GM23338 (cell line): ENCODE measurements around the gene TNFSF10. TPM values are rescaled to one million over a fixed set of nuclear protein-coding genes. Genes with fewer than 3 reads are reported as not detected.

ENCODE experiments used
- ATAC-seq: fragments of 200-7000 bp; cut with Tn5 transposase; 3 replicates; pipeline ENCODE4 v1.9.1; 2020
- DNase-seq: peaks from one replicate; pipeline ENCODE4 v3.0.0-alpha.2; 2015; ENCODE audit warnings: low spot score
- H2AFZ ChIP-seq: fragments of 200-600 bp; sonication (generic); 2 replicates; pipeline ENCODE4 v1.8.0; 2016; ENCODE audit warnings: antibody characterized with exemption, mild to moderate bottlenecking, moderate library complexity
- H3F3A ChIP-seq: fragments of 200-600 bp; sonication (generic); replicated peaks from 2 replicates; pipeline ENCODE4 v1.8.0; 2017; ENCODE audit warnings: antibody characterized with exemption, mixed run types, low read depth
- H3K27ac ChIP-seq: fragments of 200-600 bp; sonication (generic); 2 replicates; pipeline ENCODE4 v1.6.1; 2016; ENCODE audit warnings: low read depth
- H3K27me3 ChIP-seq: fragments of 200-600 bp; sonication (generic); 2 replicates; pipeline ENCODE4 v1.8.0; 2016; ENCODE audit warnings: mild to moderate bottlenecking, mixed run types, moderate library complexity; ENCODE audit not compliant: insufficient read depth
- H3K36me3 ChIP-seq: fragments of 200-600 bp; sonication (generic); 2 replicates; pipeline ENCODE4 v1.8.0; 2016; ENCODE audit warnings: mild to moderate bottlenecking; ENCODE audit not compliant: insufficient read depth
- H3K4me1 ChIP-seq: fragments of 200-600 bp; sonication (generic); 2 replicates; pipeline ENCODE4 v1.8.0; 2016; ENCODE audit warnings: mild to moderate bottlenecking, moderate library complexity; ENCODE audit not compliant: insufficient read depth
- H3K4me2 ChIP-seq: fragments of 200-600 bp; sonication (generic); 2 replicates; pipeline ENCODE4 v1.7.1; 2017; ENCODE audit warnings: mixed run types
- H3K4me3 ChIP-seq: fragments of 200-600 bp; sonication (generic); 2 replicates; pipeline ENCODE4 v1.6.1; 2016; ENCODE audit warnings: mixed run types
- H3K79me2 ChIP-seq: fragments of 200-600 bp; sonication (generic); replicated peaks from 2 replicates; pipeline ENCODE4 v1.8.0; 2017; ENCODE audit warnings: mild to moderate bottlenecking; ENCODE audit not compliant: insufficient read depth
- H3K9me2 ChIP-seq: fragments of 200-600 bp; sonication (generic); 2 replicates; pipeline ENCODE4 v1.8.0; 2017; ENCODE audit not compliant: insufficient read depth
- H4K20me1 ChIP-seq: fragments of 200-600 bp; sonication (generic); replicated peaks from 2 replicates; pipeline ENCODE4 v1.8.0; 2017; ENCODE audit warnings: mild to moderate bottlenecking; ENCODE audit not compliant: insufficient read depth
- H3K27ac Mint-ChIP-seq: 2 replicates; pipeline ENCODE4 v1.8.0; 2020; ENCODE audit warnings: inconsistent platforms, mild to moderate bottlenecking, moderate library complexity, mixed read lengths
- H3K27me3 Mint-ChIP-seq: 3 replicates; pipeline ENCODE4 v1.8.0; 2022; ENCODE audit warnings: low read depth, mild to moderate bottlenecking, moderate library complexity, mixed read lengths, inconsistent platforms; ENCODE audit not compliant: insufficient read depth, poor library complexity
- H3K36me3 Mint-ChIP-seq: 3 replicates; pipeline ENCODE4 v1.8.0; 2021; ENCODE audit warnings: low read depth, mild to moderate bottlenecking, inconsistent platforms, moderate library complexity, mixed read lengths
- H3K4me1 Mint-ChIP-seq: 3 replicates; pipeline ENCODE4 v1.8.0; 2020; ENCODE audit warnings: mild to moderate bottlenecking, inconsistent platforms, mixed read lengths
- H3K4me3 Mint-ChIP-seq: 3 replicates; pipeline ENCODE4 v1.8.0; 2021; ENCODE audit warnings: moderate library complexity, mild to moderate bottlenecking, inconsistent platforms, mixed read lengths
- H3K9me3 Mint-ChIP-seq: 3 replicates; pipeline ENCODE4 v1.8.0; 2020; ENCODE audit warnings: moderate library complexity, mild to moderate bottlenecking, inconsistent platforms, mixed read lengths
- CREB1 ChIP-seq: fragments of 250-450 bp; sonication (Bioruptor Pico); IDR thresholded peaks from 2 replicates; pipeline ENCODE4 v1.5.0; 2020; ENCODE audit warnings: low read depth, mild to moderate bottlenecking, moderate library complexity
- EZH2 ChIP-seq: fragments of 200-600 bp; sonication (generic); IDR thresholded peaks from one replicate; pipeline ENCODE4 v1.8.0; 2017; ENCODE audit warnings: antibody characterized with exemption, mild to moderate bottlenecking, low read depth; ENCODE audit not compliant: unreplicated experiment
- EZH2phosphoT487 ChIP-seq: fragments of 200-600 bp; sonication (generic); IDR thresholded peaks from one replicate; pipeline ENCODE4 v1.8.1; 2018; ENCODE audit warnings: antibody characterized with exemption; ENCODE audit not compliant: unreplicated experiment
- JUNB ChIP-seq: IDR thresholded peaks from one replicate; pipeline ENCODE4 v1.6.1; 2016; ENCODE audit warnings: antibody characterized with exemption; ENCODE audit not compliant: unreplicated experiment
- NANOG ChIP-seq: IDR thresholded peaks from 2 replicates; pipeline ENCODE4 v1.6.1; 2016; ENCODE audit warnings: antibody characterized with exemption, borderline replicate concordance
- POLR2AphosphoS5 ChIP-seq: IDR thresholded peaks from 2 replicates; pipeline ENCODE4 v1.6.1; 2016; ENCODE audit warnings: antibody characterized with exemption, low read depth
- STAT1 ChIP-seq: IDR thresholded peaks from one replicate; pipeline ENCODE4 v1.6.1; 2016; ENCODE audit warnings: antibody characterized with exemption; ENCODE audit not compliant: unreplicated experiment
- ZNF114 ChIP-seq: fragments of 250-450 bp; sonication (Bioruptor Pico); IDR thresholded peaks from 2 replicates; pipeline ENCODE4 v1.5.0; 2020; ENCODE audit warnings: mild to moderate bottlenecking, moderate library complexity
- ZNF331 ChIP-seq: fragments of 250-450 bp; sonication (Bioruptor Pico); IDR thresholded peaks from 2 replicates; pipeline ENCODE4 v1.5.0; 2020; ENCODE audit warnings: low read depth, mild to moderate bottlenecking, moderate library complexity
- polyA plus RNA-seq: library from polyadenylated mRNA; unstranded; fragments of >200 nt; fragmentation: Nextera tagmentation; extraction: Ambion mirVana; gene quantifications from 2 replicates; pipeline ENCODE4 v1.2.1, GENCODE V29; 2016
- total RNA-seq: library from RNA; depleted of rRNA; stranded (reverse); fragments of >200 nt; shearing (Covaris generic); gene quantifications from 2 replicates; pipeline ENCODE4 v1.2.3, GENCODE V29; 2014
- TF ChIP-seq, protein P1 (sequence below), 2 experiments: fragments of 200-600 bp in 1 of 2; sonication (generic) in 1 of 2; conservative IDR thresholded peaks; 2 replicates each; pipeline versions ENCODE4 v1.5.1 to v1.6.1; 2016 to 2017; ENCODE audit warnings: antibody characterized with exemption in 2 of 2, low read depth in 2 of 2, mild to moderate bottlenecking in 2 of 2, moderate library complexity in 1 of 2
- TF ChIP-seq, protein P2 (sequence below): IDR thresholded peaks from 2 replicates; pipeline ENCODE4 v1.6.1; 2016; ENCODE audit warnings: antibody characterized with exemption
- TF ChIP-seq, protein P3 (sequence below): IDR thresholded peaks from one replicate; pipeline ENCODE4 v1.6.1; 2018; ENCODE audit warnings: antibody characterized with exemption; ENCODE audit not compliant: unreplicated experiment
- TF ChIP-seq, protein P4 (sequence below): fragments of 250-450 bp; sonication (Bioruptor Pico); IDR thresholded peaks from 2 replicates; pipeline ENCODE4 v1.5.0; 2020; ENCODE audit warnings: mild to moderate bottlenecking, moderate library complexity

The TNFSF10 gene
- total and polyA plus RNA-seq, 2 experiments from 2014 or later = 0.27 TPM; not detected in 1

DNA sequence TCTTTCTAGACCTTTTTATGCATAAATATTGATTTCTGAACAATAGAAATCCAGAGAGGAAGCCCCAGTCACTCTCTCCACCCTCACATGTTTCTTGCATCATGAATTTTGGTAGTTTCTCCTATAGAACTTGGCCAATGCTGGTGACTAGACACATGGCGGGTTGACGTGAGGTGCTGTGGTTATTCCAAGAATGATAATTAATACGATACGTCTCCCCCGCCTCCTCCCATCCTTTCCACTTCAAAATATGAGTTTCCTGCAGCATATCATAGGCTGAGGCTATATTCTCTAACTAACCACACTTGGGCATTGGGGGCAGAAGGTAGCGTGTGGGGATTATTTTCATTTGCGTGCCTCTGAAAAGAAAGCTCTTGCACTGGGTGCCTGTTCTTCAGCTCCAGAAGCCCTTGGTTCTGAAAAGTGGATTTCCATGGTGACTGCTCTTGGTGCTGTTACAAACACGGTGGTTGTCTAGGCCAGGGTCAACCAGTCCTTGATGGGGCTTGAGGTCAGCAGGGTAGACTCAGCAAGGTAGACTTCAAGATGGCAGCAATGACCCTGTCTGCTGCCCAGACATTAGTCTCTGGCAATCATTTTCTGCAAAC, 5.3 kb downstream of the TNFSF10 start:
- Histone ChIP-seq H3K9me2 (no peaks in the 10 kb centered on the region), H3K36me3 (no peaks in the 10 kb centered on the region), H3K27ac (no peak overlapping the region), H2AFZ (no peak overlapping the region), H3K4me1 (peaks cover 3% of the 10 kb centered on the region), H3K27me3 (no peaks in the 10 kb centered on the region), H3K4me3 (no peak overlapping the region), H4K20me1 (no peaks in the 10 kb centered on the region), H3K4me2 (no peak overlapping the region), H3F3A (no peaks in the 10 kb centered on the region), H3K79me2 (no peaks in the 10 kb centered on the region)
- H3K27ac Mint-ChIP-seq = no peak overlapping the region
- no peak overlapping the region for H3K4me3 Mint-ChIP-seq
- peaks cover 6% of the 10 kb centered on the region for H3K4me1 Mint-ChIP-seq
- TF ChIP-seq CREB1 (CRISPR knock-in tag) = no peak
- TF ChIP-seq, protein P1, sequence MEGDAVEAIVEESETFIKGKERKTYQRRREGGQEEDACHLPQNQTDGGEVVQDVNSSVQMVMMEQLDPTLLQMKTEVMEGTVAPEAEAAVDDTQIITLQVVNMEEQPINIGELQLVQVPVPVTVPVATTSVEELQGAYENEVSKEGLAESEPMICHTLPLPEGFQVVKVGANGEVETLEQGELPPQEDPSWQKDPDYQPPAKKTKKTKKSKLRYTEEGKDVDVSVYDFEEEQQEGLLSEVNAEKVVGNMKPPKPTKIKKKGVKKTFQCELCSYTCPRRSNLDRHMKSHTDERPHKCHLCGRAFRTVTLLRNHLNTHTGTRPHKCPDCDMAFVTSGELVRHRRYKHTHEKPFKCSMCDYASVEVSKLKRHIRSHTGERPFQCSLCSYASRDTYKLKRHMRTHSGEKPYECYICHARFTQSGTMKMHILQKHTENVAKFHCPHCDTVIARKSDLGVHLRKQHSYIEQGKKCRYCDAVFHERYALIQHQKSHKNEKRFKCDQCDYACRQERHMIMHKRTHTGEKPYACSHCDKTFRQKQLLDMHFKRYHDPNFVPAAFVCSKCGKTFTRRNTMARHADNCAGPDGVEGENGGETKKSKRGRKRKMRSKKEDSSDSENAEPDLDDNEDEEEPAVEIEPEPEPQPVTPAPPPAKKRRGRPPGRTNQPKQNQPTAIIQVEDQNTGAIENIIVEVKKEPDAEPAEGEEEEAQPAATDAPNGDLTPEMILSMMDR (conservative IDR thresholded peaks at IDR 0.05; ENCODE audit: low read depth in 2 of 2) = no peak
- TF ChIP-seq, protein P2, sequence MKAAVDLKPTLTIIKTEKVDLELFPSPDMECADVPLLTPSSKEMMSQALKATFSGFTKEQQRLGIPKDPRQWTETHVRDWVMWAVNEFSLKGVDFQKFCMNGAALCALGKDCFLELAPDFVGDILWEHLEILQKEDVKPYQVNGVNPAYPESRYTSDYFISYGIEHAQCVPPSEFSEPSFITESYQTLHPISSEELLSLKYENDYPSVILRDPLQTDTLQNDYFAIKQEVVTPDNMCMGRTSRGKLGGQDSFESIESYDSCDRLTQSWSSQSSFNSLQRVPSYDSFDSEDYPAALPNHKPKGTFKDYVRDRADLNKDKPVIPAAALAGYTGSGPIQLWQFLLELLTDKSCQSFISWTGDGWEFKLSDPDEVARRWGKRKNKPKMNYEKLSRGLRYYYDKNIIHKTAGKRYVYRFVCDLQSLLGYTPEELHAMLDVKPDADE = no peak
- no peak for TF ChIP-seq EZH2phosphoT487
- TF ChIP-seq JUNB = no peak
- TF ChIP-seq EZH2 = no peak
- no peak for TF ChIP-seq NANOG
- no peak for TF ChIP-seq STAT1
- TF ChIP-seq, protein P3, sequence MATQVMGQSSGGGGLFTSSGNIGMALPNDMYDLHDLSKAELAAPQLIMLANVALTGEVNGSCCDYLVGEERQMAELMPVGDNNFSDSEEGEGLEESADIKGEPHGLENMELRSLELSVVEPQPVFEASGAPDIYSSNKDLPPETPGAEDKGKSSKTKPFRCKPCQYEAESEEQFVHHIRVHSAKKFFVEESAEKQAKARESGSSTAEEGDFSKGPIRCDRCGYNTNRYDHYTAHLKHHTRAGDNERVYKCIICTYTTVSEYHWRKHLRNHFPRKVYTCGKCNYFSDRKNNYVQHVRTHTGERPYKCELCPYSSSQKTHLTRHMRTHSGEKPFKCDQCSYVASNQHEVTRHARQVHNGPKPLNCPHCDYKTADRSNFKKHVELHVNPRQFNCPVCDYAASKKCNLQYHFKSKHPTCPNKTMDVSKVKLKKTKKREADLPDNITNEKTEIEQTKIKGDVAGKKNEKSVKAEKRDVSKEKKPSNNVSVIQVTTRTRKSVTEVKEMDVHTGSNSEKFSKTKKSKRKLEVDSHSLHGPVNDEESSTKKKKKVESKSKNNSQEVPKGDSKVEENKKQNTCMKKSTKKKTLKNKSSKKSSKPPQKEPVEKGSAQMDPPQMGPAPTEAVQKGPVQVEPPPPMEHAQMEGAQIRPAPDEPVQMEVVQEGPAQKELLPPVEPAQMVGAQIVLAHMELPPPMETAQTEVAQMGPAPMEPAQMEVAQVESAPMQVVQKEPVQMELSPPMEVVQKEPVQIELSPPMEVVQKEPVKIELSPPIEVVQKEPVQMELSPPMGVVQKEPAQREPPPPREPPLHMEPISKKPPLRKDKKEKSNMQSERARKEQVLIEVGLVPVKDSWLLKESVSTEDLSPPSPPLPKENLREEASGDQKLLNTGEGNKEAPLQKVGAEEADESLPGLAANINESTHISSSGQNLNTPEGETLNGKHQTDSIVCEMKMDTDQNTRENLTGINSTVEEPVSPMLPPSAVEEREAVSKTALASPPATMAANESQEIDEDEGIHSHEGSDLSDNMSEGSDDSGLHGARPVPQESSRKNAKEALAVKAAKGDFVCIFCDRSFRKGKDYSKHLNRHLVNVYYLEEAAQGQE = no peak
- no peak for TF ChIP-seq POLR2AphosphoS5
- TF ChIP-seq, protein P4, sequence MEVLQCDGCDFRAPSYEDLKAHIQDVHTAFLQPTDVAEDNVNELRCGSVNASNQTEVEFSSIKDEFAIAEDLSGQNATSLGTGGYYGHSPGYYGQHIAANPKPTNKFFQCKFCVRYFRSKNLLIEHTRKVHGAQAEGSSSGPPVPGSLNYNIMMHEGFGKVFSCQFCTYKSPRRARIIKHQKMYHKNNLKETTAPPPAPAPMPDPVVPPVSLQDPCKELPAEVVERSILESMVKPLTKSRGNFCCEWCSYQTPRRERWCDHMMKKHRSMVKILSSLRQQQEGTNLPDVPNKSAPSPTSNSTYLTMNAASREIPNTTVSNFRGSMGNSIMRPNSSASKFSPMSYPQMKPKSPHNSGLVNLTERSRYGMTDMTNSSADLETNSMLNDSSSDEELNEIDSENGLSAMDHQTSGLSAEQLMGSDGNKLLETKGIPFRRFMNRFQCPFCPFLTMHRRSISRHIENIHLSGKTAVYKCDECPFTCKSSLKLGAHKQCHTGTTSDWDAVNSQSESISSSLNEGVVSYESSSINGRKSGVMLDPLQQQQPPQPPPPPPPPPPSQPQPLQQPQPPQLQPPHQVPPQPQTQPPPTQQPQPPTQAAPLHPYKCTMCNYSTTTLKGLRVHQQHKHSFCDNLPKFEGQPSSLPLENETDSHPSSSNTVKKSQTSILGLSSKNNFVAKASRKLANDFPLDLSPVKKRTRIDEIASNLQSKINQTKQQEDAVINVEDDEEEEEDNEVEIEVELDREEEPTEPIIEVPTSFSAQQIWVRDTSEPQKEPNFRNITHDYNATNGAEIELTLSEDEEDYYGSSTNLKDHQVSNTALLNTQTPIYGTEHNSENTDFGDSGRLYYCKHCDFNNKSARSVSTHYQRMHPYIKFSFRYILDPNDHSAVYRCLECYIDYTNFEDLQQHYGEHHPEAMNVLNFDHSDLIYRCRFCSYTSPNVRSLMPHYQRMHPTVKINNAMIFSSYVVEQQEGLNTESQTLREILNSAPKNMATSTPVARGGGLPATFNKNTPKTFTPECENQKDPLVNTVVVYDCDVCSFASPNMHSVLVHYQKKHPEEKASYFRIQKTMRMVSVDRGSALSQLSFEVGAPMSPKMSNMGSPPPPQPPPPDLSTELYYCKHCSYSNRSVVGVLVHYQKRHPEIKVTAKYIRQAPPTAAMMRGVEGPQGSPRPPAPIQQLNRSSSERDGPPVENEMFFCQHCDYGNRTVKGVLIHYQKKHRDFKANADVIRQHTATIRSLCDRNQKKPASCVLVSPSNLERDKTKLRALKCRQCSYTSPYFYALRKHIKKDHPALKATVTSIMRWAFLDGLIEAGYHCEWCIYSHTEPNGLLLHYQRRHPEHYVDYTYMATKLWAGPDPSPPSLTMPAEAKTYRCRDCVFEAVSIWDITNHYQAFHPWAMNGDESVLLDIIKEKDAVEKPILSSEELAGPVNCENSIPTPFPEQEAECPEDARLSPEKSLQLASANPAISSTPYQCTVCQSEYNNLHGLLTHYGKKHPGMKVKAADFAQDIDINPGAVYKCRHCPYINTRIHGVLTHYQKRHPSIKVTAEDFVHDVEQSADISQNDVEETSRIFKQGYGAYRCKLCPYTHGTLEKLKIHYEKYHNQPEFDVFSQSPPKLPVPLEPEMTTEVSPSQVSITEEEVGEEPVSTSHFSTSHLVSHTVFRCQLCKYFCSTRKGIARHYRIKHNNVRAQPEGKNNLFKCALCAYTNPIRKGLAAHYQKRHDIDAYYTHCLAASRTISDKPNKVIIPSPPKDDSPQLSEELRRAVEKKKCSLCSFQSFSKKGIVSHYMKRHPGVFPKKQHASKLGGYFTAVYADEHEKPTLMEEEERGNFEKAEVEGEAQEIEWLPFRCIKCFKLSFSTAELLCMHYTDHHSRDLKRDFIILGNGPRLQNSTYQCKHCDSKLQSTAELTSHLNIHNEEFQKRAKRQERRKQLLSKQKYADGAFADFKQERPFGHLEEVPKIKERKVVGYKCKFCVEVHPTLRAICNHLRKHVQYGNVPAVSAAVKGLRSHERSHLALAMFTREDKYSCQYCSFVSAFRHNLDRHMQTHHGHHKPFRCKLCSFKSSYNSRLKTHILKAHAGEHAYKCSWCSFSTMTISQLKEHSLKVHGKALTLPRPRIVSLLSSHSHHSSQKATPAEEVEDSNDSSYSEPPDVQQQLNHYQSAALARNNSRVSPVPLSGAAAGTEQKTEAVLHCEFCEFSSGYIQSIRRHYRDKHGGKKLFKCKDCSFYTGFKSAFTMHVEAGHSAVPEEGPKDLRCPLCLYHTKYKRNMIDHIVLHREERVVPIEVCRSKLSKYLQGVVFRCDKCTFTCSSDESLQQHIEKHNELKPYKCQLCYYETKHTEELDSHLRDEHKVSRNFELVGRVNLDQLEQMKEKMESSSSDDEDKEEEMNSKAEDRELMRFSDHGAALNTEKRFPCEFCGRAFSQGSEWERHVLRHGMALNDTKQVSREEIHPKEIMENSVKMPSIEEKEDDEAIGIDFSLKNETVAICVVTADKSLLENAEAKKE (CRISPR knock-in tag) = no peak
- no peak for TF ChIP-seq ZNF114 (CRISPR knock-in tag)
- no peak for TF ChIP-seq ZNF331 (CRISPR knock-in tag)
- H3K27me3 Mint-ChIP-seq = peaks cover 3% of the 10 kb centered on the region
- H3K36me3 Mint-ChIP-seq = no peaks in the 10 kb centered on the region
- ATAC-seq (no peak), DNase-seq (no peak)
- H3K9me3 Mint-ChIP-seq = no peaks in the 10 kb centered on the region
